ENCODE data around the gene TMTC3. TPM values are rescaled to one million over a fixed set of nuclear protein-coding genes. Genes with fewer than 3 reads are reported as not detected.

The TMTC3 gene
- 34.5 and 52.6 TPM in 2 replicates for total RNA-seq

DNA sequence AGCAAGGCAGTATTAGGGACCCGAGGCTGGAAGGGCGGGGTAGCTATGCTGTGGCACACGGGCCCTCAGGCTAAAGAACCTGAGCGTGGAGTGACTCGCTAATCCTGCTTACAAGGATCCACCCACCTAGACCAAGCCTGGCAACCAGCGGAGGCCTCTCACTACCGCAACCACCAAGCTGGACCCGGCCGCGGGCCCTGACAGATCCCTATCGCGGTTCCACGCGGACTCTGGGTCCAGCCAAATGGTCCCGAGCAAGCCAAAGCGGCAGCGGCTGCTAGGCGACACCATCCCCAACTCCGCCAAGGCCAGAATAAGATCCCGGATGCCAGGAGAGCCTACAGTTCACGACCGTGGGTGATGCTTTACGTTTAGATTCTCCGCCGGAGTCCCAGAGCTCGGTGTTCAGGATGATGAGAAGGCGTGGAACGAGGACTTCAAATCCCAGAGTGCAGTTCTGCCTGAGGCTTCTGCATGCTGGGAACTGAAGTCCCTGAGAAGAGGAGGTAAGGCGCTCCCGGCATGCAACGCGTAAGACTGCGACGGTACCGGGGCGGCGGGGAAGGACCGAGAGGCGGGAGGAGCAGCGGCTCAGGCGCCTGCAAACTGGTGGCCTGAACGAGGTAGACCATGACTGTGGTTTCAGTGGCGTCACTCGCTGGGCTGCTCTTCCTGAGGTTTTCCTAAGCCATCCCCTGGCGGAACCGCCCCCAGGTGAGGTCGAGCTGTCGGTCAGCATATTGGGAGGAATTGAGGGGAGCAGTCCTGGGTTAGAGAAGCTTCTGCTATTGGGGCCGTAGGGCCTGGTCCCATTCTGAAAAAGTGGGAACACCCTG is at the start of gene TMTC3, which contains the start of gene CEP290:
TSS of gene TMTC3 (plus strand) at position 534 of the 836 bp plus-strand sequence. CDS start 6,009 bp downstream, outside the sequence.
TSS of gene CEP290 (minus strand) at position 315 of the 836 bp plus-strand sequence. CDS start 781 bp downstream, outside the sequence.

Other genes with a start within 250 kb of the TMTC3 start
- gene C12orf50, start 112.9 kb upstream of the TMTC3 start, total RNA-seq: not detected in 2 replicates
- gene CEP290, start 219 bp upstream of the TMTC3 start, total RNA-seq: 6.4 and 9.6 TPM in 2 replicates

Measured in tracheal epithelial cell (primary cell).